ENCODE measurements around the gene GPBP1L1.

- TF ChIP-seq CTCF (IDR thresholded peaks at IDR 0.05 in 2 of 3, conservative IDR thresholded peaks at IDR 0.05 in 1 of 3; ENCODE audit: borderline replicate concordance in 1 of 3, insufficient read depth in 1 of 3, low read depth in 2 of 3, low read length in 2 of 3), result no peak
- TF ChIP-seq SIN3A (IDR thresholded peaks at IDR 0.05; ENCODE audit: low read depth), result no peak
- TF ChIP-seq JUND (IDR thresholded peaks at IDR 0.05), result no peak
- TF ChIP-seq POLR2A (IDR thresholded peaks at IDR 0.05; ENCODE audit: borderline replicate concordance, extremely low read depth, insufficient read depth, insufficient read length), result no peak
- TF ChIP-seq, protein P1, sequence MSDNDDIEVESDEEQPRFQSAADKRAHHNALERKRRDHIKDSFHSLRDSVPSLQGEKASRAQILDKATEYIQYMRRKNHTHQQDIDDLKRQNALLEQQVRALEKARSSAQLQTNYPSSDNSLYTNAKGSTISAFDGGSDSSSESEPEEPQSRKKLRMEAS (IDR thresholded peaks at IDR 0.05), result no peak
- no peak for TF ChIP-seq EZH2 (IDR thresholded peaks at IDR 0.05)
- no peak for TF ChIP-seq ELF1 (IDR thresholded peaks at IDR 0.05; ENCODE audit: borderline replicate concordance, low read depth)
- TF ChIP-seq, protein P2, sequence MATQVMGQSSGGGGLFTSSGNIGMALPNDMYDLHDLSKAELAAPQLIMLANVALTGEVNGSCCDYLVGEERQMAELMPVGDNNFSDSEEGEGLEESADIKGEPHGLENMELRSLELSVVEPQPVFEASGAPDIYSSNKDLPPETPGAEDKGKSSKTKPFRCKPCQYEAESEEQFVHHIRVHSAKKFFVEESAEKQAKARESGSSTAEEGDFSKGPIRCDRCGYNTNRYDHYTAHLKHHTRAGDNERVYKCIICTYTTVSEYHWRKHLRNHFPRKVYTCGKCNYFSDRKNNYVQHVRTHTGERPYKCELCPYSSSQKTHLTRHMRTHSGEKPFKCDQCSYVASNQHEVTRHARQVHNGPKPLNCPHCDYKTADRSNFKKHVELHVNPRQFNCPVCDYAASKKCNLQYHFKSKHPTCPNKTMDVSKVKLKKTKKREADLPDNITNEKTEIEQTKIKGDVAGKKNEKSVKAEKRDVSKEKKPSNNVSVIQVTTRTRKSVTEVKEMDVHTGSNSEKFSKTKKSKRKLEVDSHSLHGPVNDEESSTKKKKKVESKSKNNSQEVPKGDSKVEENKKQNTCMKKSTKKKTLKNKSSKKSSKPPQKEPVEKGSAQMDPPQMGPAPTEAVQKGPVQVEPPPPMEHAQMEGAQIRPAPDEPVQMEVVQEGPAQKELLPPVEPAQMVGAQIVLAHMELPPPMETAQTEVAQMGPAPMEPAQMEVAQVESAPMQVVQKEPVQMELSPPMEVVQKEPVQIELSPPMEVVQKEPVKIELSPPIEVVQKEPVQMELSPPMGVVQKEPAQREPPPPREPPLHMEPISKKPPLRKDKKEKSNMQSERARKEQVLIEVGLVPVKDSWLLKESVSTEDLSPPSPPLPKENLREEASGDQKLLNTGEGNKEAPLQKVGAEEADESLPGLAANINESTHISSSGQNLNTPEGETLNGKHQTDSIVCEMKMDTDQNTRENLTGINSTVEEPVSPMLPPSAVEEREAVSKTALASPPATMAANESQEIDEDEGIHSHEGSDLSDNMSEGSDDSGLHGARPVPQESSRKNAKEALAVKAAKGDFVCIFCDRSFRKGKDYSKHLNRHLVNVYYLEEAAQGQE (IDR thresholded peaks at IDR 0.05; ENCODE audit: low read depth), result no peak
Observed at GRCh38 chr1:45620588-45621500, 65.5 kb downstream of the GPBP1L1 start.

Data from HCT116 (cell line).